A549 (cell line): ENCODE data around the gene FAM199X.

Experiments
- EP300 ChIP-seq, 2 experiments: fragments of >200 bp; sonication (Bioruptor Twin); formaldehyde crosslinking; IDR thresholded peaks; 2 replicates in 1 of 2; 3 replicates in 1 of 2; pipeline ENCODE4 v1.6.1; 2016 to 2017
- ESRRA ChIP-seq: fragments of 150-350 bp; IDR thresholded peaks from 2 replicates; pipeline ENCODE4 v1.6.1; 2014; ENCODE audit warnings: mild to moderate bottlenecking, low read length, borderline replicate concordance
- KDM5A ChIP-seq: fragments of 200-600 bp; sonication (generic); IDR thresholded peaks from 2 replicates; pipeline ENCODE4 v1.6.1; 2016; ENCODE audit warnings: antibody characterized with exemption, mild to moderate bottlenecking
- MAZ ChIP-seq: fragments of 150-350 bp; IDR thresholded peaks from 2 replicates; pipeline ENCODE4 v1.6.1; 2014; ENCODE audit warnings: antibody characterized with exemption, low read depth, low read length, borderline replicate concordance
- POLR2A ChIP-seq: IDR thresholded peaks from 2 replicates; pipeline ENCODE4 v1.6.1; 2012; ENCODE audit warnings: mild to moderate bottlenecking, low read length
- SMC3 ChIP-seq: fragments of >200 bp; sonication (Bioruptor Twin); formaldehyde crosslinking; IDR thresholded peaks from 3 replicates; pipeline ENCODE4 v1.6.1; 2018; ENCODE audit warnings: inconsistent platforms
- SREBF2 ChIP-seq: fragments of 450-650 bp; IDR thresholded peaks from 2 replicates; pipeline ENCODE4 v1.6.1; 2014; ENCODE audit warnings: mild to moderate bottlenecking, moderate library complexity
- ZFP36 ChIP-seq: fragments of 450-650 bp; IDR thresholded peaks from 2 replicates; pipeline ENCODE4 v1.6.1; 2014; ENCODE audit warnings: borderline replicate concordance; ENCODE audit not compliant: partially characterized antibody
- TF ChIP-seq, protein P1 (sequence below): fragments of >200 bp; sonication (Bioruptor Twin); formaldehyde crosslinking; IDR thresholded peaks from 3 replicates; pipeline ENCODE4 v1.5.1; 2016
- TF ChIP-seq, protein P2 (sequence below): IDR thresholded peaks from 2 replicates; pipeline ENCODE4 v1.6.1; 2012

DNA sequence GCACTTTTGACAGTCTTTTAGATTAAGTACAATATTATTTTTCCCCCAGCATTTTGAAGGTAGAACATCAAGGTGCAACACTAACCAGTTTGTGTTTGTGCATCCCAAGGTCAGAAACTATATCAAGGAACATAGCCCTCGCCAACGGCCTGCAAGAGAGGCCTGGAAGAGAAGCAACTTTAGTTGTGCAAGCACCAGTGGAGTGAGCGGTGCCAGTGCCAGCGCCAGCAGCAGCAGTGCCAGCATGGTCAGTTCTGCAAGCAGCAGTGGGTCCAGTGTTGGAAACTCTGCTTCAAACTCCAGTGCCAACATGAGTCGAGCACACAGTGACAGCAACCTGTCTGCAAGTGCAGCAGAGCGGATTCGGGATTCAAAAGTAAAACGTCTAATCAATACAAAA is 21.7 kb downstream of the FAM199X start:
- TF ChIP-seq, protein P1, sequence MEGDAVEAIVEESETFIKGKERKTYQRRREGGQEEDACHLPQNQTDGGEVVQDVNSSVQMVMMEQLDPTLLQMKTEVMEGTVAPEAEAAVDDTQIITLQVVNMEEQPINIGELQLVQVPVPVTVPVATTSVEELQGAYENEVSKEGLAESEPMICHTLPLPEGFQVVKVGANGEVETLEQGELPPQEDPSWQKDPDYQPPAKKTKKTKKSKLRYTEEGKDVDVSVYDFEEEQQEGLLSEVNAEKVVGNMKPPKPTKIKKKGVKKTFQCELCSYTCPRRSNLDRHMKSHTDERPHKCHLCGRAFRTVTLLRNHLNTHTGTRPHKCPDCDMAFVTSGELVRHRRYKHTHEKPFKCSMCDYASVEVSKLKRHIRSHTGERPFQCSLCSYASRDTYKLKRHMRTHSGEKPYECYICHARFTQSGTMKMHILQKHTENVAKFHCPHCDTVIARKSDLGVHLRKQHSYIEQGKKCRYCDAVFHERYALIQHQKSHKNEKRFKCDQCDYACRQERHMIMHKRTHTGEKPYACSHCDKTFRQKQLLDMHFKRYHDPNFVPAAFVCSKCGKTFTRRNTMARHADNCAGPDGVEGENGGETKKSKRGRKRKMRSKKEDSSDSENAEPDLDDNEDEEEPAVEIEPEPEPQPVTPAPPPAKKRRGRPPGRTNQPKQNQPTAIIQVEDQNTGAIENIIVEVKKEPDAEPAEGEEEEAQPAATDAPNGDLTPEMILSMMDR, result no peak
- TF ChIP-seq KDM5A (no peak), SMC3 (no peak), MAZ (no peak), EP300 (IDR thresholded peaks at IDR 0.05) (no peak), ESRRA (no peak), POLR2A (no peak), ZFP36 (no peak), SREBF2 (no peak)
- TF ChIP-seq, protein P2, sequence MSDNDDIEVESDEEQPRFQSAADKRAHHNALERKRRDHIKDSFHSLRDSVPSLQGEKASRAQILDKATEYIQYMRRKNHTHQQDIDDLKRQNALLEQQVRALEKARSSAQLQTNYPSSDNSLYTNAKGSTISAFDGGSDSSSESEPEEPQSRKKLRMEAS, result no peak
